ENCODE data around the gene ARHGDIG. TPM values are rescaled to one million over a fixed set of nuclear protein-coding genes. Genes with fewer than 3 reads are reported as not detected.
"Not testable (repeated sequence)": the region's sequence is repeated elsewhere in the genome, so short reads cannot be mapped to it uniquely, and the experiment has no call there.

The ARHGDIG gene
- total RNA-seq, 1 experiment from 2014 or later, result 3.1 TPM

GRCh38 chr16:265711-266110 is 14.7 kb upstream of the ARHGDIG start:
- Histone ChIP-seq H3K4me3 (ENCODE audit: low read length) (no peak overlapping the region), H3K27ac (ENCODE audit: low read length) (no peak overlapping the region), H3K36me3 (ENCODE audit: insufficient read depth, low read length) (no peaks in the 10 kb centered on the region), H4K20me1 (ENCODE audit: insufficient read depth, low read depth, low read length) (no peaks in the 10 kb centered on the region), H3K9ac (ENCODE audit: low read length) (no peak overlapping the region), H3K9me3 (ENCODE audit: low read length) (no peaks in the 10 kb centered on the region), H2AFZ (ENCODE audit: low read length) (no peak overlapping the region), H3K79me2 (ENCODE audit: low read length) (no peaks in the 10 kb centered on the region), H3K9me2 (replicated peaks; ENCODE audit: insufficient read depth, low read length) (no peaks in the 10 kb centered on the region), H3K4me1 (ENCODE audit: low read length) (no peaks in the 10 kb centered on the region), H3K27me3 (ENCODE audit: low read length) (no peaks in the 10 kb centered on the region), H3K4me2 (ENCODE audit: low read depth, low read length, poor library complexity, severe bottlenecking) (no peak overlapping the region)
- DNase-seq, result no peak

GRCh38 chr16:266258-267164 is 13.9 kb upstream of the ARHGDIG start:
- Histone ChIP-seq H3K9ac (ENCODE audit: low read length) (no peak overlapping the region), H3K9me3 (ENCODE audit: low read length) (no peaks in the 10 kb centered on the region), H3K36me3 (ENCODE audit: insufficient read depth, low read length) (no peaks in the 10 kb centered on the region), H4K20me1 (ENCODE audit: insufficient read depth, low read depth, low read length) (no peaks in the 10 kb centered on the region), H2AFZ (ENCODE audit: low read length) (no peak overlapping the region), H3K4me2 (ENCODE audit: low read depth, low read length, poor library complexity, severe bottlenecking) (no peak overlapping the region), H3K4me1 (ENCODE audit: low read length) (no peaks in the 10 kb centered on the region), H3K79me2 (ENCODE audit: low read length) (no peaks in the 10 kb centered on the region), H3K27me3 (ENCODE audit: low read length) (no peaks in the 10 kb centered on the region), H3K9me2 (replicated peaks; ENCODE audit: insufficient read depth, low read length) (no peaks in the 10 kb centered on the region), H3K4me3 (ENCODE audit: low read length) (no peak overlapping the region), H3K27ac (ENCODE audit: low read length) (no peak overlapping the region)
- no peak for DNase-seq

GRCh38 chr16:267562-267961 is 12.8 kb upstream of the ARHGDIG start:
- H2AFZ ChIP-seq (ENCODE audit: low read length); H3K36me3 ChIP-seq (ENCODE audit: insufficient read depth, low read length); H3K27me3 ChIP-seq (ENCODE audit: low read length); H3K9me2 ChIP-seq (replicated peaks; ENCODE audit: insufficient read depth, low read length); H3K9ac ChIP-seq (ENCODE audit: low read length); H4K20me1 ChIP-seq (ENCODE audit: insufficient read depth, low read depth, low read length); DNase-seq; H3K4me2 ChIP-seq (ENCODE audit: low read depth, low read length, poor library complexity, severe bottlenecking); H3K4me1 ChIP-seq (ENCODE audit: low read length); H3K79me2 ChIP-seq (ENCODE audit: low read length); H3K4me3 ChIP-seq (ENCODE audit: low read length); H3K27ac ChIP-seq (ENCODE audit: low read length); H3K9me3 ChIP-seq (ENCODE audit: low read length): not testable (repeated sequence)

- H3K9me3 ChIP-seq (ENCODE audit: low read length), result no peaks in the 10 kb centered on the region
- no peak for DNase-seq
- no peaks in the 10 kb centered on the region for H3K36me3 ChIP-seq (ENCODE audit: insufficient read depth, low read length)
- H3K27ac ChIP-seq (ENCODE audit: low read length), result no peak overlapping the region
- H4K20me1 ChIP-seq (ENCODE audit: insufficient read depth, low read depth, low read length), result no peaks in the 10 kb centered on the region
- peaks cover 2% of the 10 kb centered on the region for H3K4me1 ChIP-seq (ENCODE audit: low read length)
- H3K79me2 ChIP-seq (ENCODE audit: low read length), result no peaks in the 10 kb centered on the region
- H3K9ac ChIP-seq (ENCODE audit: low read length), result no peak overlapping the region
- H3K4me3 ChIP-seq (ENCODE audit: low read length), result no peak overlapping the region
- no peaks in the 10 kb centered on the region for H3K27me3 ChIP-seq (ENCODE audit: low read length)
- no peaks in the 10 kb centered on the region for H3K9me2 ChIP-seq (replicated peaks; ENCODE audit: insufficient read depth, low read length)
- H3K4me2 ChIP-seq (ENCODE audit: low read depth, low read length, poor library complexity, severe bottlenecking), result no peak overlapping the region
- no peak overlapping the region for H2AFZ ChIP-seq (ENCODE audit: low read length)
Measured at GRCh38 chr16:268141-269053, 12.0 kb upstream of the ARHGDIG start.

- H3K9ac ChIP-seq (ENCODE audit: low read length), result no peak overlapping the region
- no peak overlapping the region for H3K27ac ChIP-seq (ENCODE audit: low read length)
- no peak overlapping the region for H3K4me3 ChIP-seq (ENCODE audit: low read length)
- no peaks in the 10 kb centered on the region for H3K9me3 ChIP-seq (ENCODE audit: low read length)
- peaks cover 6% of the 10 kb centered on the region for H3K4me1 ChIP-seq (ENCODE audit: low read length)
- no peak for DNase-seq
- H3K79me2 ChIP-seq (ENCODE audit: low read length), result no peaks in the 10 kb centered on the region
- no peaks in the 10 kb centered on the region for H3K27me3 ChIP-seq (ENCODE audit: low read length)
- H3K4me2 ChIP-seq (ENCODE audit: low read depth, low read length, poor library complexity, severe bottlenecking), result no peak overlapping the region
- H4K20me1 ChIP-seq (ENCODE audit: insufficient read depth, low read depth, low read length), result no peaks in the 10 kb centered on the region
- no peak overlapping the region for H2AFZ ChIP-seq (ENCODE audit: low read length)
- H3K9me2 ChIP-seq (replicated peaks; ENCODE audit: insufficient read depth, low read length), result no peaks in the 10 kb centered on the region
- H3K36me3 ChIP-seq (ENCODE audit: insufficient read depth, low read length), result no peaks in the 10 kb centered on the region
Measured at GRCh38 chr16:269061-269796, 11.2 kb upstream of the ARHGDIG start.

GRCh38 chr16:270381-271255 is 9.8 kb upstream of the ARHGDIG start:
- no peaks in the 10 kb centered on the region for H3K9me2 ChIP-seq (replicated peaks; ENCODE audit: insufficient read depth, low read length)
- H4K20me1 ChIP-seq (ENCODE audit: insufficient read depth, low read depth, low read length), result no peaks in the 10 kb centered on the region
- H3K9me3 ChIP-seq (ENCODE audit: low read length), result no peaks in the 10 kb centered on the region
- no peaks in the 10 kb centered on the region for H3K36me3 ChIP-seq (ENCODE audit: insufficient read depth, low read length)
- no peak overlapping the region for H2AFZ ChIP-seq (ENCODE audit: low read length)
- H3K27me3 ChIP-seq (ENCODE audit: low read length), result no peaks in the 10 kb centered on the region
- H3K79me2 ChIP-seq (ENCODE audit: low read length), result no peaks in the 10 kb centered on the region
- no peak for DNase-seq
- no peak overlapping the region for H3K27ac ChIP-seq (ENCODE audit: low read length)
- H3K9ac ChIP-seq (ENCODE audit: low read length), result no peak overlapping the region
- H3K4me3 ChIP-seq (ENCODE audit: low read length), result no peak overlapping the region
- no peak overlapping the region for H3K4me2 ChIP-seq (ENCODE audit: low read depth, low read length, poor library complexity, severe bottlenecking)
- H3K4me1 ChIP-seq (ENCODE audit: low read length), result peaks cover 6% of the 10 kb centered on the region

GRCh38 chr16:272633-273546 is 7.5 kb upstream of the ARHGDIG start:
- no peaks in the 10 kb centered on the region for H3K79me2 ChIP-seq (ENCODE audit: low read length)
- no peak overlapping the region for H3K27ac ChIP-seq (ENCODE audit: low read length)
- peak overlapping the region; percentile 44; the same call in 1 of the 2 replicates for H3K4me3 ChIP-seq (ENCODE audit: low read length)
- H2AFZ ChIP-seq (ENCODE audit: low read length), result no peak overlapping the region
- H3K4me2 ChIP-seq (ENCODE audit: low read depth, low read length, poor library complexity, severe bottlenecking), result peak overlapping the region; percentile 60
- no peaks in the 10 kb centered on the region for H3K27me3 ChIP-seq (ENCODE audit: low read length)
- DNase-seq, result no peak
- H3K36me3 ChIP-seq (ENCODE audit: insufficient read depth, low read length), result no peaks in the 10 kb centered on the region
- no peaks in the 10 kb centered on the region for H3K9me3 ChIP-seq (ENCODE audit: low read length)
- no peaks in the 10 kb centered on the region for H4K20me1 ChIP-seq (ENCODE audit: insufficient read depth, low read depth, low read length)
- no peak overlapping the region for H3K9ac ChIP-seq (ENCODE audit: low read length)
- H3K9me2 ChIP-seq (replicated peaks; ENCODE audit: insufficient read depth, low read length), result no peaks in the 10 kb centered on the region
- H3K4me1 ChIP-seq (ENCODE audit: low read length), result peaks cover 6% of the 10 kb centered on the region
